DOHH2 (cell line): ENCODE results near the gene PRDM2.

ENCODE experiments used
- CTCF ChIP-seq: fragments of 200-600 bp; sonication (generic); IDR thresholded peaks from one replicate; pipeline ENCODE4 v1.5.1; 2014; ENCODE audit warnings: antibody characterized with exemption, mild to moderate bottlenecking, low read depth, low read length; ENCODE audit not compliant: poor library complexity, severe bottlenecking
- EZH2phosphoT487 ChIP-seq: fragments of 200-600 bp; sonication (generic); IDR thresholded peaks from 2 replicates; pipeline ENCODE4 v1.6.1; 2017; ENCODE audit warnings: borderline replicate concordance, mild to moderate bottlenecking, antibody characterized with exemption, low read length, moderate library complexity, mixed read lengths

DNA sequence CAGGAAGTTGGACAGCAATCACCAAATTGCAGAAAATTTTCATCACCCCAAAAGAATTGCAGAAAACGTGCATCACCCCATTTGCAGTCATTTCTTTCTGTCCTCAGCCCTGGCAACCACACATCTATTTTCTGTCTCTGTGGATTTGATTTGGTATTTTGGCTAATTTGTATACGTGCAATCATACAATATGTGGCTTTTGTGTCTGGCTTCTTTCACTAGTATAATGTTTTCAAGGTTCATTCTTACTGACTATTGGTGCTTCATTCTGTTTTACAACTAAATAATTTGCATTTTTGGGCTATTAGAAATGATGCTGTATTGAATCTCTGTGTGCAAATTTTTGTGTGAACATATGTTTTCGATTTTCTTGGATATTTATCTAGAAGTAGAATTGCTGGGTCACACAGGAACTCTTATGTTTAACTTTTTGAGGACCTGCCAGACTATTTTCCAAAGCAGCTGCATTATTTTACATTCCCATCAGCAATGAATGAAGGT, 24.8 kb upstream of the PRDM2 start:
- TF ChIP-seq CTCF (no peak), EZH2phosphoT487 (no peak)
